ENCODE measurements around the gene KCTD5.
A peak's percentile ranks its signal among the peaks of the same experiment; 100 is the strongest.
"Not testable (repeated sequence)": the region's sequence is repeated elsewhere in the genome, so short reads cannot be mapped to it uniquely, and the experiment has no call there.

- TF ChIP-seq, protein P1, sequence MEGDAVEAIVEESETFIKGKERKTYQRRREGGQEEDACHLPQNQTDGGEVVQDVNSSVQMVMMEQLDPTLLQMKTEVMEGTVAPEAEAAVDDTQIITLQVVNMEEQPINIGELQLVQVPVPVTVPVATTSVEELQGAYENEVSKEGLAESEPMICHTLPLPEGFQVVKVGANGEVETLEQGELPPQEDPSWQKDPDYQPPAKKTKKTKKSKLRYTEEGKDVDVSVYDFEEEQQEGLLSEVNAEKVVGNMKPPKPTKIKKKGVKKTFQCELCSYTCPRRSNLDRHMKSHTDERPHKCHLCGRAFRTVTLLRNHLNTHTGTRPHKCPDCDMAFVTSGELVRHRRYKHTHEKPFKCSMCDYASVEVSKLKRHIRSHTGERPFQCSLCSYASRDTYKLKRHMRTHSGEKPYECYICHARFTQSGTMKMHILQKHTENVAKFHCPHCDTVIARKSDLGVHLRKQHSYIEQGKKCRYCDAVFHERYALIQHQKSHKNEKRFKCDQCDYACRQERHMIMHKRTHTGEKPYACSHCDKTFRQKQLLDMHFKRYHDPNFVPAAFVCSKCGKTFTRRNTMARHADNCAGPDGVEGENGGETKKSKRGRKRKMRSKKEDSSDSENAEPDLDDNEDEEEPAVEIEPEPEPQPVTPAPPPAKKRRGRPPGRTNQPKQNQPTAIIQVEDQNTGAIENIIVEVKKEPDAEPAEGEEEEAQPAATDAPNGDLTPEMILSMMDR (optimal IDR thresholded peaks at IDR 0.05 in 1 of 3, IDR thresholded peaks at IDR 0.05 in 1 of 3, conservative IDR thresholded peaks at IDR 0.05 in 1 of 3; ENCODE audit: extremely low read depth in 1 of 3, insufficient read depth in 2 of 3, low read length in 3 of 3), result peak in 1 of 3 experiments; percentile 26
- TF ChIP-seq EZH2 (IDR thresholded peaks at IDR 0.05; ENCODE audit: low read length), result not testable (repeated sequence)
Observed at GRCh38 chr16:2671193-2671592, 11.1 kb upstream of the KCTD5 start.

Data from keratinocyte (primary cell).